CD4-positive, alpha-beta T cell treated with Interleukin-4 for 1 hour (primary cell): Measurements from ENCODE around the gene PRELP.

Experiments used
- DNase-seq, 2 donors: peaks; one replicate each; pipeline ENCODE4 v3.0.0-alpha.2; 2020 to 2022

The PRELP gene

GRCh38 chr1:203526572-203526971 is 51.0 kb downstream of the PRELP start:
- no peak for DNase-seq

GRCh38 chr1:203527013-203527412 is 51.4 kb downstream of the PRELP start:
- DNase-seq, result no peak

- no peak for DNase-seq
These were observed 52.5 kb downstream of the PRELP start for GRCh38 chr1:203528063-203528462.

GRCh38 chr1:203528976-203529835 is 53.6 kb downstream of the PRELP start:
- no peak for DNase-seq

DNA sequence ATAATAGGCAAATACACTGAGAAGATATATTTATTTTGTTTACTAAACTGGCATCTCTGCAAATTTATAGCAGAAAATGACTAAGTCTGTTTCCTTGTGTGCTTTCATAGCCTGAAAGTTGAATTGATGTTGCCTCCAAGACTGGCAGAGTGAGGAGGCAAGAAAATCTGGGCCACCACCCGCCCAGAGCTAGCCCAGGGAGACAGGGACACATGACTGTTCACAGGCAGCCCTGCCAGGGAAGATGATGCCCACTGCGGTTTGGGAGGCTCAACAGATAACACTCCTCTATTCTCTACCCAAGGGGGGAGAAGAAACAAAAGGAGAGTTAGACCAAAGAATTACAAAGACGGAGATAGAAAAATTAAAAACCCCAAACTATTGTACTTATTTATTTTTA is 55.5 kb downstream of the PRELP start:
- DNase-seq, result no peak

- DNase-seq, result no peak
These were observed 58.4 kb downstream of the PRELP start for GRCh38 chr1:203534012-203534411.

DNA sequence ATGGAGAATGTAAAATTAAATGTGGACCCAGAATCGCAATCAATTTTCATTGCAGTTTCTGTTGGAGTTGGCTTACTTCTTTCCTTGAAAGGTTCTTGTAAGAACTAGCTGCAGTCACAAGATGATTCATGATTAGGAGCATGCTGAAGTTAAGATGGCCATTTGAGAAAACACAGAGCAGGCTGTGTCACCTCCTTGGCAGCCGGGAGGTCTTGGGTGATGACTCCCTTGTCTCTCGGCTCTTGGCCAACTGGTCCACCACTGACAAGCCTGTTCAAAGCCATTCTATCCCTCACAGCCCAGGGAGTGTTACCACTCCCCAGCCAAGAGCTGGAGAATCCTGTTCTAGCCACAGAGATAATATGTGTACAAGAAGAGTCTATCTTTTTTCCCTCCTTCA is 58.9 kb downstream of the PRELP start:
- DNase-seq, result no peak

- no peak for DNase-seq
These were observed 61.0 kb downstream of the PRELP start for GRCh38 chr1:203536575-203536974.

- DNase-seq, result no peak
These were observed 61.4 kb downstream of the PRELP start for GRCh38 chr1:203536980-203537455.

GRCh38 chr1:203537806-203538464 is 62.3 kb downstream of the PRELP start:
- peak in 1 of 2 donors; percentile 10 for DNase-seq

GRCh38 chr1:203538726-203539125 is 63.1 kb downstream of the PRELP start:
- DNase-seq, result no peak

GRCh38 chr1:203539831-203540546 is 64.4 kb downstream of the PRELP start:
- no peak for DNase-seq
